NOMO-1 treated with DMSO at 0.1 percent for 48 hours (cell line): ENCODE measurements around the gene CRYAB.

Experiments
- DNase-seq: peaks from one replicate; lab custom pipeline; 2025; ENCODE audit not compliant: unreplicated experiment; lab: John Stamatoyannopoulos, UW

CRYAB gene, protein sequence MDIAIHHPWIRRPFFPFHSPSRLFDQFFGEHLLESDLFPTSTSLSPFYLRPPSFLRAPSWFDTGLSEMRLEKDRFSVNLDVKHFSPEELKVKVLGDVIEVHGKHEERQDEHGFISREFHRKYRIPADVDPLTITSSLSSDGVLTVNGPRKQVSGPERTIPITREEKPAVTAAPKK

DNA sequence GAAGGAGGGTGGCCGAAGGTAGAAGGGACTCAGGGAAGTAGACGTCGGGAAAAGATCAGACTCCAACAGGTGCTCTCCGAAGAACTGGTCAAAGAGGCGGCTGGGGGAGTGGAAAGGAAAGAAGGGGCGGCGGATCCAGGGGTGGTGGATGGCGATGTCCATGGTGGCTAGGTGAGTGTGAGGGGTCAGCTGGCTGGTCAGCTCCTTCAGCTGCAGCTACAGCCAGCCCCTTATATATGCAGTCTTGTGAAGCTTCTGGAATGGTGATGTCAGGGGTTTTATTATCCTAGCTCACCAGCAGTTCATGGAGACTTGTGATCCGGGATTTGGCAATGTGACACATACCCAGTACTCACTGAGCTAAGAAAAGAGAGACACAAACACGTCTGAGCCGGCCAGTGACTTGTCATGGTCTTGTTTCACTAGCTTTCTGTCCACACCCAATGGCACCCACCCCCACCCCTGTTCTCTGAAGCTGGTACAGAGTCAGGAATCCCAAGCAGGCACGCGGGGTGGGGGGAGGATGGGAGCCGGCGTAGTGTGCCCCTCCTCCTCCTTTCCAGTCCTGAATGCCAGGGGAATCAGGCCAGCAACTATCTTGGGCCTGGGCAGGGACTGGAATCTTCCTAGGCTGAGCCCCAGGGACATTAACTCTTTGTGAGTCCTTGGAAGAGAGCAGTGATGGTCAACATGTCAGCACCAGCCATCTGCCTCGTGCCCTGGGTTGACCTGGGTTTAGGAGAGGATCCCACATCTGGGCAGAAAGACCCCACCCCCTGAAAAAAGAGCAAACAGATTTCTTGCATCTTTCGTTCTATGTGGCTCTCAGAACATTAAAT lies at the start of gene CRYAB:
CRYAB (minus strand) TSS at position 208 of the 839 bp plus-strand sequence; CDS start at position 162, 46 bp downstream.
- no peak for DNase-seq

DNA sequence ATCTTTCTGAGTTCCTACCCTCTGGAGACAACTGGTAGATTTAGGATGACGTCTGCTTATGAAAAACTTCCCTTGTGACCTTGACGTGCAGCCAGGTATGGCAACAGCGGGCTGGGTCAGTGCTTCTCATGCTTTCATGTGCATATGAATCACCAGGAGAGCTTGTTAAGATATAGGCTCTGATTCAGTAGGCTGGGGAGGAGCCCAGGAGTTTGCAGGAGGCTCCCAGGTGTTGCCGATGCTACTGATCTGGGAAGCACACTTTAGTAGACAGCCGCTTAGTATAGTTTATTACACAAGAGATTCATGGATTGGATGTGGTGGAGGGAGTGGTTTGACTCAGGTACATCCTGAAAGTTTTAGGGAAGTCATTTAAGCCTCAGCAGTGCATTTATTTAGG lies 49.3 kb upstream of the CRYAB start:
- DNase-seq, result peak; percentile 9

DNA sequence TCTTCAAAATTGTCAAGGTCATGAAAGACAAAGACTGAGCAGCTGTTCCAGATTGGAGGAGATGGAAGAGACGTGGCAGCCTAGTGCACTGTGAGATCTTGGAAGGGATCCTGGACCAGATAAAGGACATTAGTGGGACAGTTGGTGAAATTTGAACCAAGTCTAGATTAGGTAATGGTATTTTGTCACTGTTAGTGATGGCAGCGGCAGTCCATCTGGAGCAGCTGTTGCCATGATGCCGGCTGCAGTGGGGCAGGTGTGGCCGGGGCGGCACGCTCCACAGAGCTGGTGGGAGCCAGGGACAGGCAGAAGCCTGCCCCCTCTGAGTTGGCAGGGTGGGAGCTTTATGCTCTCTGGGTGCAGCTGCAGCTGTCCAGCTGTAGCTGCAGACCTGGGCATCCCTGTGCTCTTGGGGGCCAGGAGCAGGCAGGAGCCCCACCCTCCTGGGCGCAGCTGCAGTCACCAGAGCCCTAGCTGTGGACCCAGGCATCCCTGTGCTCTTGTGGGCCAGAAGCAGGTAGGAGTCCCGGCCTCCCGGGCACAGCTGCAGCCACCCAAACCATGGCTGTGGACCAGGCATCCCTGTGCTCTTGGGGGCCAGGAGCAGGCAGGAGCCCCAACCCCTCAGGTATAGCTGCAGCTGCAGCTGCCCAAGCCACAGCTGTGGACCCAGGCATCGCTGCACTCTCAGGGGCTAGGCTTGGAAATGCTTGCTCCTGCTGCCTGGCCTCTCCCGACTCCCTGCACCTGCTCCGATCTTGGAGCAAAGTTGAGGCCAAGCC lies 46.3 kb upstream of the CRYAB start:
- DNase-seq, result no peak

DNA sequence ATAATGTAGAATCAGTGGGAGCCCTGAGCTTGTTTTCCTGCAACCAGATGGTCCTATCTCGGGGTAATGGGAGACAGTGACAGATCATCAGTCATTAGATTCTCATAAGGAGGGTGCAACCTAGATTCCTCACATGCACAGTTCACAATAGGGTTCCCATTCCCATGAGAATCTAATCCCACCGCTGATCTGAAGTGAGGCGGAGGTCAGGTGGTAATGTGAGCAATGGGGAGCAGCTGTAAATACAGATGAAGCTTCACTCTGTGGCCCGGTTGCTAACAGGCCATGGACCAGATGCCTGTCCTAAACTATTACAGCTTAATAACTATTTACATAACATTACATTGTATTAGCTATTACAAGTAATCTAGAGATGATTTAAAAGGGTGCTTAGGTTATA lies 42.6 kb upstream of the CRYAB start:
- no peak for DNase-seq

DNA sequence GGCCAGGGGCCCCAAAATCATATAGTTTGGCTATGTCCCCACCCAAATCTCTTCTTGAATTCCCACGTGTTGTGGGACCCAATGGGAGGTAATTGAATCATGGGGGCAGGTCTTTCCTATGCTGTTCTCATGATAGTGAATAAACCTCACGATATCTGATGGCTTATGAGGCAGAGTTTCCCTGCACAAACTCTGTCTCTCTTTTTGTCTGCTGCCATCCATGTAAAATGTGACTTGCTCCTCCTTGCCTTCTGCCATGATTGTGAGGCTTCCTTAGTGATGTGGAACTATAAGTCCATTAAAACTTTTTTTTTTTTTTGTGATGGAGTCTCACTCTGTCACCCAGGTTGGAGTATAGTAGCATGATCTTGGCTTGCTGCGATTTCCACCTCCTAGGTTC lies 40.0 kb upstream of the CRYAB start:
- no peak for DNase-seq

DNA sequence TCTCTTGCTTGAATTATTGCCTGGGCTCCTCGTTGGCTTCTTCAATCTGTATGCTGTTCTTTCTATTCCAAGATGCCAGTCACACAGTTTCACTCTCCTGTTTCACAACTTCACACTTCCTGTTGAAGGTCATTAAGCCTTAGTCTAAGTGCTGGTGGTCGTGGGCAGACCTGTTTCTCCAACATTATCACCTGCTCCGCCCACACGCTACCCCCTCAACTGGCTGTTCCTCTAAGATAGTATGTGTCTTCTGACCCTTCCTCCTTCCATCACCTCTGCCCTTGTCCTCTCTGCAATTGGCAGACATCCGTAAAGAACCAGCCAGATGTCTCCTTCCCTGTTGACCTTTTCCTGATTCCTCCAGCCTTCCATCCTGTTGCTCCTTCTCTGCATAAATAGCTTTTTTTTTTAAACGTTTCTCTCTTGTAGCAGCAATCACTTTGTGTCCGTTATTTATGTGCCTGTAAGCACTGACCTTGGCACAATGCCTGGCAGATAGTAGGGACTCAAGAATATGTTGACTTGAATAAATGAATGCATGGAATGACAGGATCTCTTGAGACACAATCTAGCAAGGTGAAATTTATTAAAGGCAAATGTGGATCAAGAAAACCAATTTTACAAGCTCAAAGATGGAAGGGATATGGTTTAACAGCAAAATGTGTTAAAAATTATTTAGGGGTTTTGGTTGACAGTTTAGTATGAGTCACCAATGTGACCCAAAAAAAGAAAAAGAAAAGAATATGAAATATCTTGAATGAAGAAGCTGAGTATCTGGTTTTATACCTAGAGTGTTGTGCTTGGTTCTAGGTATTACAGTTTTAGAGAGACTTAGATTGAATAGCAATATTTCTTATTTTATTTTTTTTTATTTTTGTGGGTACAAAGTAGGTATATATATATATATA lies 38.2 kb upstream of the CRYAB start:
- DNase-seq, result peak; percentile 73

DNA sequence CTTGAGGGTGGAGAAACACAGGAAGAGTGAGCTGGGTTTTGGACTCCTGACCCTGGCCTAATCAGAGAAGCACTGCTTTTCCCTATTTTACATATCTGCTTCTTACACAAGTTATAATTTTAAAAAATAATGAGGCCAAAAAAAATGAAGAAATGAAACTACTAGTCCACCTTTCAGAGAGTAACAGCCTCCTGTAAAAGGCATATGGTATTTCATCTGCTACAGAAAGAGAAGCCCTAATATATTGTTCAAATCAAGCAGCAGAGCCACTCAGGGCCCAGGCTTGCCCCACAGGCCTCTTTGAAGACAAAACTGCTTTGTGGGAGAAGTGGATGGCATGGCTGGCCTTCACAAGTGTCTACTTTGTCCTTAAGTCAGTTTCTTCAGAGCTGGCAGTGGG lies 35.6 kb upstream of the CRYAB start:
- peak; percentile 60 for DNase-seq

DNA sequence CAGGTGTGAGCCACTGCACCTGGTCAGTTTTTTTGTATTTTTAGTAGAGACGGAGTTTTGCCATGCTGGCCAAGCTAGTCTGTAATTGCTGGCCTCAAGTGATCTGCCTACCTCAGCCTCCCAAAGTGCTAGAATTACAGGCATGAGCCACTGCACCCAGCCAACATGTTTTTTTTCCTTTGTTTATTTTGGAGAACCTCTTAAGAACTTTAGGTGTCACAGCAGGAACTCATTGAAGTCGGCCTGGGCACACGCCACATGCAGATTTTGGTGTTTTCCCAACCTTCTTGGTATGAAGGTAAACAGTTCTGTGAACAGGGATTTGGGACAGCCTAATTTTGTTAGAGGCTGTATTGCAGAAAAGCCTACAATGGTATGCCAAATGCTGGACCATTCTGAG lies 34.9 kb upstream of the CRYAB start:
- DNase-seq, result no peak

DNA sequence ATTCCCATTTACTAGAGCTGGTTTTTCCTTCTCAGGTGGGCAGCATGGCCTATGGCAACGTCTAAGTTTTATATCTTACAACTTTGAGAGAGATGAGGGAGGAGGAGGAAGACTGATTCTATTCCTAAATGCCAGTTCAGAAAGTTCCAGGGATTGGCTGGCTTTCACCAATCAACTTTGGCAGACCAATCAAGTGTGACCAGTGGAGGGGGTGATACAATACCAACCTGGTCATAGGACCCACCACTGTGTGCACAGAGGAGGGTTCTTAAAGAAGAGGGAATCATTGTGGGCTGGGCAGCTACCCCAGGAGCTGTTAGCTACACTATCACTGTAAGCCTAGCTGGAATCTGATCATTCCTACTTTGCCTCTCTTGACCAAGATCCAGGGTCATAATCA lies 33.6 kb upstream of the CRYAB start:
- DNase-seq, result no peak

DNA sequence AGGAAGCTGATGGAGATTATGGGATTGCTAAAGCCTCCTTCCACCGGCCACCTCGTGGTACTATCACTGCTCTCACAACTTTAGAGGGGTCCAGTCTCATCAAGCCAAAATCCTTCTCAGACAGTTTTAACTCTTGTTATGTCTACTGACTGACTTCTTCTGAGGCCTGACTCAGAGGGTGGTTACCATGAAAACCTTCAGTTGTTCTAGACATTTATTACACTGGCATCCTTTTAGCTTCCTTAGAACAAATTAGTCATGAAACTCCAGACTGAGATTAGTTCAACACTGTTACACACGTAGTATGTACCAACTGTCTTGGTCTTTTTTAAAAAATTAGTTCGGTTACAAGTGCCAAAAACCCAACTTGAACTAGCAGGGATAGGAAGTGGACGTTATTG lies 33.1 kb upstream of the CRYAB start:
- peak; percentile 30 for DNase-seq

DNA sequence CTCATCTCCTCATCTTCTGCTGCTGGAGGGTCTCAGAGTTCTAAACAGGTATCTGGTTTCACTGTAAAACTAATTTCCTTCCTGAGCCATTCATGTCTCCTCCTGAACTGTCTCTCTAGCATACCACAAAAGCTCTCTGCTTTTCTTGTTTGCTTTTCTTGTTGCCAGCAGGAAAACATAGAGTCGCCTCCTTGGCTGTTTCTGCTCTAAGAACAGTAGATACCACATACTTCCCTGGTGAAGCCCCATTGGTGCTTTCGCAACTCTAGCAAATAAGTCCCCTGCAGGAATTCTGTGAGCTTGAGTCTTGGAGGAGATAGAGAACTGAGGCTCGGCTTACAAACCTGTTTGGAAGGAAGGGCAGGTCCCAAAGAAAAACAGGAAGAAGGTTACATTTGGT lies 32.6 kb upstream of the CRYAB start:
- no peak for DNase-seq

DNA sequence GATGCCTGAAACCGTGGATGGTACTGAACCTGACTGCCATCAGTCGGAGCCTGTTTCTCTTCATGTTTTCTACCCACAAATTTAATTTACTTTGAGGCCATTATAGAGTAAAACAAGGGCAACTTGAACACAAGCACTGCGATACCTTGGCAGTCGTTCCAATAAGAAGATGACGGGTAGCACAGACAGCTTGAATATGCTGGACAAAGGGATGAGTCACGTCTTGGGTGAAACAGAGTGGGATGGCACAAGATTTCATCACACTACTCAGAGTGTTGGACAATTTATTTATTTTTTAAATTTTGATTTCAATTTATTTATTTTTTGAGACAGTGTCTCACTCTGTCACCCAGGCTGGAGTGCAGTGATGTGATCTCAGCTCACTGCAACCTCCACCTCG lies 31.3 kb upstream of the CRYAB start:
- no peak for DNase-seq

DNA sequence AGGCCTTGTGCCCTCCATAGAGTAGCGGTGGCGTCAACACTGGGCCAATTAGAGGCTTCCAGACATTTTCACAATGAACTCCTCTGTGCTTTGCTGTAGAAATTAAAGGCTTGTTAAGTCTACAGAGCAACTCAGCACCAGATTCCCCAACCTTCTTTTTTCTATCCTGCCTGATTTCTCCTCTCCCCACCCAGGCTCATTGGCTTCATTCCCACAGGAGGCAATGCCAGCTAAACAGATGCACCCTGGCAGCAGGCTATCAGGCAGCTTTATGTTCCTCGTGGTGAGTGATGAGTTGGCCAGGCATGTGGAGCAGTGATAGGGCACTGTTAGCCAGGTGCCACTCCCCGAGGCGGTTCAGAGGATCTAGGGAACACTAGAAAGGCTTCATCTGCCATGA lies 30.4 kb upstream of the CRYAB start:
- no peak for DNase-seq

DNA sequence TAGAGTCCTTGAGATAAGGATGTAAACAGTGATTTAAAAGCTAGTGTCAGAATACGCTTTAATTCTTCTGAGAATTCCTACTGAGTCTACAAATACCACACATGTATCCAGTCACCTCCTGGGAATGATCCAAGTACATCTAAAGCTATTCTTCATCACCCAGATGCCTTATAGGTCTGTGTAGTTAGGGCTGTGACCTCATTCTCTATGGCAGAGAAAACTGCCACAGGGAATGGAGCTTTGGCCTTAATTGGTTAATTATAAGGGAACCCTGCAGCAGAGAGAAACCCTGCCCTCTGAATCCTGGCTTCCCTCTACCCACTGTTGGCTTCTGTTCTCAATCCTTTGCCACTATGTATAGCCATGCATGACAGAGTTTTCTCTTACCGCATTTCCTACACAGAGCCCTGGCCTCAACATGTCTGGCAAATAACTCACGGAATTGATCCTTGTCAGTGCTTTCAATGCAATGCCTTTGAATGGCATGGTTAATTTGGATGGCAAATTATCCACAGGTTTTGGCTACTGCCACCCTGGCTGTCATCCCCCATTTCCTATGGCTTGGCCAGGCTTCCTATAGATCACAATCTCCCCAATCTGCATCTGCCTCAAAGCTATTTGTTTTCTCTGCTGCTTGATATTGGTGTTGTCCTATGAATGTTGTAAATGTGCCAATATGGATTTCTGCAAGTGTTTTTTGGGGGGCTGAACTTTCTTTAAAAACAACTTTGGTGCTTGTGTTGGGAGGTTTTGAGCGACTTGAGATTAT lies 28.4 kb upstream of the CRYAB start:
- DNase-seq, result no peak

DNA sequence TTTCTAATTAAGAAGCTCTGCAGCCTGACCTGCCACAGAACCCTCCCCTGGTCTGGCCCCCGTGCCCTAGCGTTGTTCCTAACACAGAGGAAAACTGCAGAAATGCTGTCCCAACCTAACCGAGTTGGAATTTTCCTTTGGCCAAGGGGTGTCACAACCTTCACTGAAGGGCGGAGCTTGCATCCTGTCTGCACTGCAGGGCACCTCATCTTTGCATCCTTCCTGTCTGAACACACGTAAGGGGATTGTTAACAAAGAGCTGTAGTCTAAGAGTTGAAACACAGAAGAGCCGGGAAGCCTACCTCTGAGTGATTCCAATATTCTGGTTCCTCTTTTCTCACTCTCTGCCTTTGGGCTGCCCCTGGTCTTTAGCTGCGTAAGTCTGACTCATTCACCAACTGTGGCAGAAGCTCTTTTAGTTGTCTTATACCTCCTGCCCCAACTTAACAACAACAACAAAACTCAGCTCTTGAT lies 27.2 kb upstream of the CRYAB start:
- DNase-seq, result peak; percentile 92

DNA sequence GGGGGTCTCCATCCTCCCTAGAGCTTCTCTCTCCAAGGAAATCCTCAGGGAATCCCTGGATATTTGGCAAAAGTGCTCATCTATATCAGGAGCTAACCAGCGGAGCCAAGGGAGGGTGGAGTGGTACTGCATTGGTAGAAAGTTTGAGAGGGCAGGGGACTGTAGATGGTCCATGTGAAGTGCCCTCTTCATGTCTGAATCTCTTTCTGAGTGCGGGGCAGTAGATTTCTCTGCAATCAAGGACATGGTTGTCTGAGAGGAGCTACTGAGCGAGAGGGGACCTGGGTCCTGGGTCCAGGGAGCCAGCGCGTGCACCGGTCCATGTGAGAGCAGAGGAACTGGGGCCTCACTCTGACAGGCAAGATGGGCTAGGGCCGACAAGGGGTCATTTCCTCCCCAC lies 26.3 kb upstream of the CRYAB start:
- no peak for DNase-seq

DNA sequence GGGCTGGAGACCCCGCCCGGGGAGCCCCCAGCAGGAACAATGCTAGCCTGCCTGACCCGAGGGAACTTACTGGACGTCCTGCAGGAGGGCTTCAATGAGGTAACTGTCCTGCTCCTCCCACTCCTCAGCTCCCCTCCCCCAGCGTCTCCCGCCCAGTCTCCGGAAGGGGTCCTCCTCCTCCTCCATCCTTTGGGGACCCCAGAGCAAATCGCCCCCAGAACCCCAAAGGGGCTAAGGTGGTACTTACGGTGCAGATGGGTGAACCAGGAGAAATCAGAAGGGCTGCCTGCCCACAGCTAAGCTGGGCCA lies 25.8 kb upstream of the CRYAB start:
- DNase-seq, result no peak

DNA sequence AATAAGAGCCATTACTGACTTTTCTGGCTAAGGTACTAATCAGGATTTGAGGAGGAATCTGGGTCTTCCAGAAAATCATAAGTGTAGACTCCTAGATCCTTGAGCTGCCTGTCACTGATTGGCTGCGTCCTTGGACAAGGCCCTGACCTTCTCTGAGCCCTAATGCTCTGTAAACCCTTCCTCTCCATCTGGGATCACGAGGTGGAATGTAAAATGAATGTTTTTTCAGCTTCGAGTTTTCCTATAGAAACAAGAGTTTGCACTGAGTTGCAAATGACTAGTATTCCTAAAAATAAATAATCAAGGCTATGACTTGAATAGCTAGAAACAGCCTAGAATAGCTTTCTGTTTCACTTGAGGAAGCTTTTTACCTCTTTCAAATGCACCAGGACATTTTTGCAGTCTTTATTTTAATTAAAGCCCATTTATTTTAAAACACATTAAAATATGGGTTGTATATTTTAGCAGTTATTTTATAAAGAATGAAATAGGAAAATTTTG lies 24.5 kb upstream of the CRYAB start:
- no peak for DNase-seq

DNA sequence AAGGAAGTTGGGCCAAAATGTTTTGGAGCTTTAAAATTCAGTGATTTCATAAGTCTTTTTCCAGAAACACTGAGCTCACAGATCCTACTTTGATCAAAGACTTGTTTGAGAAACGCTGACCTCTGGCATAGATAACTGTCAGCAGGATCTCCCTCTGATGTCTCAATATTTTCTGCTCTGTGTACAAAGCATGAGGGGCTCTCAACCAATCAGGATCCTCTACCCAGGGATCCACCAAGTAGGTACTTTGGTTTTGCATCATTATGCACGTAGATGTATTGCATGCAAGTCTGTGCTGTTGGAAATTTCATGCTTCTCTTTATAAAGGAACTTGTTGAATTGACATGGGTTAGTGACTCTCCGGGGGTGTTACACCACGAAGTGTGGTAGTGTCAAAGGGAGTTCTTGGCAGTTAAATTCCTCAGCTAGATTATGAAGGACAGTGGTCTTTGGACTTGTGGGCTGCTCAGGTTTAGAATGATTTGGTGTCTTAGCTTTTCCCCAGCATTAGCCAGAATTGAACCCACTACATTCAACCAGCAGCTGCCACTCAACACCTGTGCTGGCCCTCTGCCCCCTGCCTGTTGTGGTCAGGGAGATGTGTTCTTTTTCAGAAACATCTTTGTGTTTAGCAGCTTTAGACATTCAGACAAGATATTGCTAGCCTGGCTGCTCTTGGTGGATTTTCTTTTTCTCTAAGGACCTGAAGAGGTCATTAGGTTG lies 23.9 kb upstream of the CRYAB start:
- DNase-seq, result peak; percentile 33
